ENCODE data around the gene WAC. TPM values are rescaled to one million over a fixed set of nuclear protein-coding genes. Genes with fewer than 3 reads are reported as not detected.
"Not testable (repeated sequence)": the region's sequence is repeated elsewhere in the genome, so short reads cannot be mapped to it uniquely, and the experiment has no call there.

WAC gene
- total and polyA plus RNA-seq, 2 of the 13 experiments (the other 11 are each of a cell fraction or from before 2014, with no cell fraction given) = 69.1 to 96.2 TPM

- peaks cover 11% of the 10 kb centered on the region for H3K4me1 ChIP-seq (ENCODE audit: insufficient read depth, low read length)
- in situ Hi-C loops (cut with HindIII; ENCODE audit: extremely low pct_ligation_motif_present, low pct_unique_long_range_greater_than_20kb) (no loop called here), intact Hi-C loops (cut with micrococcal nuclease; ENCODE audit: unreplicated experiment) (loop anchor here (10.0 kb wide), 1 partner anchor 693 kb away; no protein-coding TSS in a partner anchor)
- TF ChIP-seq CEBPB (IDR thresholded peaks at IDR 0.05; ENCODE audit: borderline replicate concordance, low read depth, low read length) (peak; percentile 33), ZNF33A (CRISPR knock-in tag; IDR thresholded peaks at IDR 0.05; ENCODE audit: borderline replicate concordance) (no peak), ATF7 (IDR thresholded peaks at IDR 0.05) (0 out of 2 replicates have a peak, but pooled peaks have one; percentile 7), ATF7 (CRISPR knock-in tag; IDR thresholded peaks at IDR 0.05) (no peak), ZNF660 (CRISPR knock-in tag; IDR thresholded peaks at IDR 0.05; ENCODE audit: borderline replicate concordance, low read depth) (no peak), DR1 (CRISPR knock-in tag; IDR thresholded peaks at IDR 0.05) (no peak), HNF1B (CRISPR knock-in tag; IDR thresholded peaks at IDR 0.05) (no peak), ZNF780A (CRISPR knock-in tag; IDR thresholded peaks at IDR 0.05) (no peak)
- no peak overlapping the region for H3K9ac ChIP-seq (ENCODE audit: insufficient read depth, low read depth, low read length)
- no peaks in the 10 kb centered on the region for H4K20me1 ChIP-seq (ENCODE audit: insufficient read depth, low read length)
- H3K4me3 ChIP-seq (replicated peaks in 1 of 3; ENCODE audit: insufficient read depth in 1 of 3, low read depth in 2 of 3, low read length in 3 of 3) = no peak overlapping the region
- no peaks in the 10 kb centered on the region for H3K36me3 ChIP-seq (replicated peaks in 1 of 2; ENCODE audit: control insufficient read depth in 1 of 2, insufficient read depth in 2 of 2, low read length in 2 of 2)
- no peak for DNase-seq (ENCODE audit: low spot score)
- 45% methylated on average over 2 of the region's 3 CpGs for WGBS (ENCODE audit: low lambda C conversion rate)
- H3K27me3 ChIP-seq (ENCODE audit: control insufficient read depth in 1 of 2, insufficient read depth in 2 of 2, low read length in 2 of 2) = 0 out of 5 replicates have a peak, but pooled peaks cover 1 to 5% of the 10 kb centered on the region in 2 experiments
- ATAC-seq = no peak
- H2AFZ ChIP-seq (ENCODE audit: low read length) = no peak overlapping the region
- ChIA-PET CTCF (ENCODE audit: low intra/inter-chr PET ratio, low total read pairs) (no interaction called here), POLR2A (no interaction called here)
- FAIRE-seq = no peak
- H3K27ac ChIP-seq (ENCODE audit: extremely low read length, insufficient read depth, low read length) = no peak overlapping the region
- BruUV-seq (replicated peaks) = no TSS peak
- no peaks in the 10 kb centered on the region for H3K9me3 ChIP-seq (ENCODE audit: low read length)
- no peaks in the 10 kb centered on the region for H3K79me2 ChIP-seq (ENCODE audit: insufficient read depth, low read length)
- H3K4me2 ChIP-seq (ENCODE audit: low read depth, low read length) = no peak overlapping the region
Observed at GRCh38 chr10:28497313-28498126, 35.4 kb upstream of the WAC start.

- ATAC-seq; H3K9me3 ChIP-seq (ENCODE audit: low read length); H2AFZ ChIP-seq (ENCODE audit: low read length); FAIRE-seq; BruUV-seq (replicated peaks); CTCF ChIA-PET (ENCODE audit: low intra/inter-chr PET ratio, low total read pairs); H3K9ac ChIP-seq (ENCODE audit: insufficient read depth, low read depth, low read length); H3K4me2 ChIP-seq (ENCODE audit: low read depth, low read length); H3K27me3 ChIP-seq (ENCODE audit: control insufficient read depth in 1 of 2, insufficient read depth in 2 of 2, low read length in 2 of 2); H3K4me3 ChIP-seq (replicated peaks in 1 of 3; ENCODE audit: insufficient read depth in 1 of 3, low read depth in 2 of 3, low read length in 3 of 3); DNase-seq (ENCODE audit: low spot score); intact Hi-C loops (cut with micrococcal nuclease; ENCODE audit: unreplicated experiment); in situ Hi-C loops (cut with HindIII; ENCODE audit: extremely low pct_ligation_motif_present, low pct_unique_long_range_greater_than_20kb); H3K27ac ChIP-seq (ENCODE audit: extremely low read length, insufficient read depth, low read length); H3K36me3 ChIP-seq (replicated peaks in 1 of 2; ENCODE audit: control insufficient read depth in 1 of 2, insufficient read depth in 2 of 2, low read length in 2 of 2); H3K79me2 ChIP-seq (ENCODE audit: insufficient read depth, low read length); H4K20me1 ChIP-seq (ENCODE audit: insufficient read depth, low read length): not testable (repeated sequence)
- 27% methylated on average over 5 of the region's 5 CpGs for WGBS (ENCODE audit: low lambda C conversion rate)
- H3K4me1 ChIP-seq (ENCODE audit: insufficient read depth, low read length) = peaks cover 11% of the 10 kb centered on the region
- POLR2A ChIA-PET = interaction anchor here (1.4 kb wide), 1 partner anchor 32 kb away, joined by 3 read pairs; the partner anchor contains the start of gene WAC
Observed at GRCh38 chr10:28500203-28500602, 32.7 kb upstream of the WAC start.
